SK-N-SH treated with all-trans-retinoic acid at 6 μM for 48 hours (cell line): ENCODE measurements around the gene ZCCHC2.

Experiments used
- ARNTL ChIP-seq: fragments of 450-650 bp; formaldehyde crosslinking; IDR thresholded peaks from 2 replicates; pipeline ENCODE4 v1.5.0; 2020; ENCODE audit warnings: low read depth, mild to moderate bottlenecking, moderate library complexity, borderline replicate concordance
- CSDC2 ChIP-seq: fragments of 250-450 bp; sonication (Bioruptor Pico); IDR thresholded peaks from 2 replicates; pipeline ENCODE4 v1.5.0; 2020; ENCODE audit warnings: mild to moderate bottlenecking, moderate library complexity
- ISL1 ChIP-seq: fragments of 250-450 bp; sonication (Bioruptor Pico); IDR thresholded peaks from 2 replicates; pipeline ENCODE4 v2.1.2; 2022; ENCODE audit warnings: mild to moderate bottlenecking, moderate library complexity
- RARB ChIP-seq: fragments of 250-450 bp; sonication (Bioruptor Pico); IDR thresholded peaks from 2 replicates; pipeline ENCODE4 v1.8.0; 2021; ENCODE audit warnings: mild to moderate bottlenecking, moderate library complexity
- SNAI2 ChIP-seq: fragments of 250-450 bp; sonication (Bioruptor Pico); IDR thresholded peaks from 2 replicates; pipeline ENCODE4 v1.5.0; 2020; ENCODE audit warnings: mild to moderate bottlenecking, moderate library complexity
- TCF4 ChIP-seq: fragments of 250-450 bp; sonication (Bioruptor Pico); IDR thresholded peaks from 2 replicates; pipeline ENCODE4 v1.8.0; 2021; ENCODE audit warnings: mild to moderate bottlenecking, moderate library complexity, borderline replicate concordance
- TOX ChIP-seq: fragments of 250-450 bp; sonication (Bioruptor Pico); IDR thresholded peaks from 2 replicates; pipeline ENCODE4 v1.8.0; 2021; ENCODE audit warnings: mild to moderate bottlenecking, moderate library complexity, borderline replicate concordance
- ZC3H10 ChIP-seq: fragments of 250-450 bp; sonication (Bioruptor Pico); IDR thresholded peaks from 2 replicates; pipeline ENCODE4 v1.5.1; 2021; ENCODE audit warnings: mild to moderate bottlenecking, moderate library complexity
- ZFP3 ChIP-seq: fragments of 250-450 bp; sonication (Bioruptor Pico); IDR thresholded peaks from 2 replicates; pipeline ENCODE4 v1.5.0; 2020; ENCODE audit warnings: mild to moderate bottlenecking, moderate library complexity
- ZNF565 ChIP-seq: fragments of 450-650 bp; formaldehyde crosslinking; conservative IDR thresholded peaks from 2 replicates; pipeline ENCODE4 v1.5.0; 2020; ENCODE audit warnings: low read depth, mild to moderate bottlenecking, moderate library complexity
- ZNF70 ChIP-seq: fragments of 450-650 bp; formaldehyde crosslinking; IDR thresholded peaks from 2 replicates; pipeline ENCODE4 v1.5.0; 2020; ENCODE audit warnings: mild to moderate bottlenecking, moderate library complexity
- TF ChIP-seq, protein P1 (sequence below): fragments of 250-450 bp; sonication (Bioruptor Pico); IDR thresholded peaks from 2 replicates; pipeline ENCODE4 v1.8.0; 2020; ENCODE audit warnings: mild to moderate bottlenecking, moderate library complexity, borderline replicate concordance
- TF ChIP-seq, protein P2 (sequence below): fragments of 250-450 bp; sonication (Bioruptor Pico); IDR thresholded peaks from 2 replicates; pipeline ENCODE4 v1.5.1; 2021; ENCODE audit warnings: mild to moderate bottlenecking, moderate library complexity
- TF ChIP-seq, protein P3 (sequence below): fragments of 250-450 bp; sonication (Bioruptor Pico); IDR thresholded peaks from 2 replicates; pipeline ENCODE4 v1.5.0; 2020; ENCODE audit warnings: mild to moderate bottlenecking, moderate library complexity

DNA sequence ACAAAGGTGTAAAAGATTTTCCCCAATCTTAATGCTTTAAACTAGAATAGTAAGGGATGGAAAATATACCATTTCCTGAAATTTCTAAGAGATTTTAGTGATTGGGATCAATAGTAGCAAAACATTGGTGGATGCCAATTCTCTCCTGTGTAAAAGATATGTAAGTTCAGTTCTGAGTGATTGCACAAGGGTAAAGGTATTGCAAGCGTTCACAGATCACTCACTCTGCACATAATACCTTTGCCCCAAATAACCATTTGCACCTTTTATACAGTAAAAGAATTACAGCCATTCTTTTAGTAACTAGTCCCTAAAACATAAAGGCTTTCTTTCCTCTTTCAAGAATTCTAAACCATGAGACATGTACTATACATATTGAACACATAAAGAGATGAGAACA lies 13.0 kb upstream of the ZCCHC2 start:
- TF ChIP-seq TOX (CRISPR knock-in tag), result no peak
- no peak for TF ChIP-seq ZC3H10 (CRISPR knock-in tag)
- TF ChIP-seq, protein P1, sequence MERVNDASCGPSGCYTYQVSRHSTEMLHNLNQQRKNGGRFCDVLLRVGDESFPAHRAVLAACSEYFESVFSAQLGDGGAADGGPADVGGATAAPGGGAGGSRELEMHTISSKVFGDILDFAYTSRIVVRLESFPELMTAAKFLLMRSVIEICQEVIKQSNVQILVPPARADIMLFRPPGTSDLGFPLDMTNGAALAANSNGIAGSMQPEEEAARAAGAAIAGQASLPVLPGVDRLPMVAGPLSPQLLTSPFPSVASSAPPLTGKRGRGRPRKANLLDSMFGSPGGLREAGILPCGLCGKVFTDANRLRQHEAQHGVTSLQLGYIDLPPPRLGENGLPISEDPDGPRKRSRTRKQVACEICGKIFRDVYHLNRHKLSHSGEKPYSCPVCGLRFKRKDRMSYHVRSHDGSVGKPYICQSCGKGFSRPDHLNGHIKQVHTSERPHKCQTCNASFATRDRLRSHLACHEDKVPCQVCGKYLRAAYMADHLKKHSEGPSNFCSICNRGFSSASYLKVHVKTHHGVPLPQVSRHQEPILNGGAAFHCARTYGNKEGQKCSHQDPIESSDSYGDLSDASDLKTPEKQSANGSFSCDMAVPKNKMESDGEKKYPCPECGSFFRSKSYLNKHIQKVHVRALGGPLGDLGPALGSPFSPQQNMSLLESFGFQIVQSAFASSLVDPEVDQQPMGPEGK, result no peak
- TF ChIP-seq ARNTL (CRISPR knock-in tag), result no peak
- TF ChIP-seq ZNF565, result no peak
- TF ChIP-seq, protein P2, sequence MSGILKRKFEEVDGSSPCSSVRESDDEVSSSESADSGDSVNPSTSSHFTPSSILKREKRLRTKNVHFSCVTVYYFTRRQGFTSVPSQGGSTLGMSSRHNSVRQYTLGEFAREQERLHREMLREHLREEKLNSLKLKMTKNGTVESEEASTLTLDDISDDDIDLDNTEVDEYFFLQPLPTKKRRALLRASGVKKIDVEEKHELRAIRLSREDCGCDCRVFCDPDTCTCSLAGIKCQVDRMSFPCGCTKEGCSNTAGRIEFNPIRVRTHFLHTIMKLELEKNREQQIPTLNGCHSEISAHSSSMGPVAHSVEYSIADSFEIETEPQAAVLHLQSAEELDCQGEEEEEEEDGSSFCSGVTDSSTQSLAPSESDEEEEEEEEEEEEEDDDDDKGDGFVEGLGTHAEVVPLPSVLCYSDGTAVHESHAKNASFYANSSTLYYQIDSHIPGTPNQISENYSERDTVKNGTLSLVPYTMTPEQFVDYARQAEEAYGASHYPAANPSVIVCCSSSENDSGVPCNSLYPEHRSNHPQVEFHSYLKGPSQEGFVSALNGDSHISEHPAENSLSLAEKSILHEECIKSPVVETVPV (CRISPR knock-in tag), result no peak
- TF ChIP-seq, protein P3, sequence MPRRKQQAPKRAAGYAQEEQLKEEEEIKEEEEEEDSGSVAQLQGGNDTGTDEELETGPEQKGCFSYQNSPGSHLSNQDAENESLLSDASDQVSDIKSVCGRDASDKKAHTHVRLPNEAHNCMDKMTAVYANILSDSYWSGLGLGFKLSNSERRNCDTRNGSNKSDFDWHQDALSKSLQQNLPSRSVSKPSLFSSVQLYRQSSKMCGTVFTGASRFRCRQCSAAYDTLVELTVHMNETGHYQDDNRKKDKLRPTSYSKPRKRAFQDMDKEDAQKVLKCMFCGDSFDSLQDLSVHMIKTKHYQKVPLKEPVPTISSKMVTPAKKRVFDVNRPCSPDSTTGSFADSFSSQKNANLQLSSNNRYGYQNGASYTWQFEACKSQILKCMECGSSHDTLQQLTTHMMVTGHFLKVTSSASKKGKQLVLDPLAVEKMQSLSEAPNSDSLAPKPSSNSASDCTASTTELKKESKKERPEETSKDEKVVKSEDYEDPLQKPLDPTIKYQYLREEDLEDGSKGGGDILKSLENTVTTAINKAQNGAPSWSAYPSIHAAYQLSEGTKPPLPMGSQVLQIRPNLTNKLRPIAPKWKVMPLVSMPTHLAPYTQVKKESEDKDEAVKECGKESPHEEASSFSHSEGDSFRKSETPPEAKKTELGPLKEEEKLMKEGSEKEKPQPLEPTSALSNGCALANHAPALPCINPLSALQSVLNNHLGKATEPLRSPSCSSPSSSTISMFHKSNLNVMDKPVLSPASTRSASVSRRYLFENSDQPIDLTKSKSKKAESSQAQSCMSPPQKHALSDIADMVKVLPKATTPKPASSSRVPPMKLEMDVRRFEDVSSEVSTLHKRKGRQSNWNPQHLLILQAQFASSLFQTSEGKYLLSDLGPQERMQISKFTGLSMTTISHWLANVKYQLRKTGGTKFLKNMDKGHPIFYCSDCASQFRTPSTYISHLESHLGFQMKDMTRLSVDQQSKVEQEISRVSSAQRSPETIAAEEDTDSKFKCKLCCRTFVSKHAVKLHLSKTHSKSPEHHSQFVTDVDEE (CRISPR knock-in tag), result no peak
- TF ChIP-seq RARB (CRISPR knock-in tag), result no peak
- TF ChIP-seq ZFP3 (CRISPR knock-in tag), result no peak
- no peak for TF ChIP-seq CSDC2 (CRISPR knock-in tag)
- no peak for TF ChIP-seq SNAI2 (CRISPR knock-in tag)
- no peak for TF ChIP-seq ISL1 (CRISPR knock-in tag)
- no peak for TF ChIP-seq ZNF70 (CRISPR knock-in tag)
- TF ChIP-seq TCF4 (CRISPR knock-in tag), result no peak
